ENCODE results near the gene NUP98. TPM values are rescaled to one million over a fixed set of nuclear protein-coding genes. Genes with fewer than 3 reads are reported as not detected.
"Not testable (repeated sequence)": the region's sequence is repeated elsewhere in the genome, so short reads cannot be mapped to it uniquely, and the experiment has no call there.

Gene NUP98
- total and polyA plus RNA-seq, 4 donors, result 16.3 to 78.6 (median 45.3) TPM

- H3K36me3 ChIP-seq (ENCODE audit: control insufficient read depth in 1 of 2, insufficient read depth in 2 of 2, low read length in 1 of 2); ATAC-seq (ENCODE audit: low FRiP score); intact Hi-C loops (cut with DNase I); H3K4me1 ChIP-seq (ENCODE audit: control insufficient read depth in 1 of 2, insufficient read depth in 2 of 2, low read length in 2 of 2); H3K4me3 ChIP-seq (ENCODE audit: low read length in 2 of 2); H3K9me3 ChIP-seq (ENCODE audit: control insufficient read depth, low read length); H3K27me3 ChIP-seq (ENCODE audit: control insufficient read depth in 1 of 2, insufficient read depth in 2 of 2, low read length in 1 of 2); H3K27ac ChIP-seq (ENCODE audit: low read depth in 1 of 2, low read length in 2 of 2): not testable (repeated sequence)
- 49 to 57% methylated on average over 11 of the region's 11 CpGs for WGBS, 2 donors
- DNase-seq, result peak in 1 of 2 donors; percentile 45
Measured at GRCh38 chr11:3643102-3643546, 154.2 kb downstream of the NUP98 start.

- Histone ChIP-seq H3K4me1 (ENCODE audit: control insufficient read depth in 1 of 2, insufficient read depth in 2 of 2, low read length in 2 of 2) (no peaks in the 10 kb centered on the region), H3K9me3 (ENCODE audit: control insufficient read depth, low read length) (no peaks in the 10 kb centered on the region), H3K36me3 (ENCODE audit: control insufficient read depth in 1 of 2, insufficient read depth in 2 of 2, low read length in 1 of 2) (no peaks in the 10 kb centered on the region), H3K4me3 (ENCODE audit: low read length in 2 of 2) (peak overlapping the region in 1 of 2 donors; percentile 22), H3K27me3 (ENCODE audit: control insufficient read depth in 1 of 2, insufficient read depth in 2 of 2, low read length in 1 of 2) (no peaks in the 10 kb centered on the region), H3K27ac (ENCODE audit: low read depth in 1 of 2, low read length in 2 of 2) (no peak overlapping the region)
- intact Hi-C loops (cut with DNase I), result no loop called here
- ATAC-seq (ENCODE audit: low FRiP score) (peak; percentile 91), DNase-seq (peak; percentile 77 to 90)
- WGBS, 2 donors, result 1 to 2% methylated on average over 47 to 55 of the region's 55 CpGs
Measured at GRCh38 chr11:3642071-3642951, 155.0 kb downstream of the NUP98 start.

DNA sequence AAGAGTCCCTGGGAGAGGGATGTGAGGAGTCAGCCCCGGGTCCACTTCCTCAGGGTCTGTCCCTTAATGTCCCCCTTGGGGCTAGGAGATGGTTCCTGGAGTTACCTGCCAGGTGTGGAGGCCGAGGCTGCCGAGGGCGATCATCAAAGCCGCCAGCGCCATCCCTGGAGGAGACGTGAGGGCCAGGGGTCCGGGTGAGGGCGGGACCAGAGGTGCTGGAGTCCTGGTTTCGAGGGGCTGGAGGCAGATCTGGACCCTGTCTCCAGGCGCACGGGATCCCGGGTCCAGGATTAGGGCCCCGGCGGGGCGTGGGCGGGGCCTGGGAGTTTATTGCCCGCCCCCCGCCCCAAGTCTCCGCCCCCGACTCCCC is 155.7 kb downstream of the NUP98 start, which contains the start of gene ART5:
TSS of gene ART5 (minus strand) at position 292 of the 370 bp plus-strand sequence. CDS start at position 162, 130 bp downstream.
- intact Hi-C loops (cut with DNase I), result no loop called here
- Histone ChIP-seq H3K4me1 (ENCODE audit: control insufficient read depth in 1 of 2, insufficient read depth in 2 of 2, low read length in 2 of 2) (no peaks in the 10 kb centered on the region), H3K9me3 (ENCODE audit: control insufficient read depth, low read length) (no peaks in the 10 kb centered on the region), H3K27ac (ENCODE audit: low read depth in 1 of 2, low read length in 2 of 2) (no peak within 1 kb of the TSS), H3K36me3 (ENCODE audit: control insufficient read depth in 1 of 2, insufficient read depth in 2 of 2, low read length in 1 of 2) (no peaks in the 10 kb centered on the region), H3K4me3 (ENCODE audit: low read length in 2 of 2) (peak within 1 kb of the TSS in 1 of 2 donors; percentile 22), H3K27me3 (ENCODE audit: control insufficient read depth in 1 of 2, insufficient read depth in 2 of 2, low read length in 1 of 2) (no peaks in the 10 kb centered on the region)
- ATAC-seq (ENCODE audit: low FRiP score) (no peak), DNase-seq (no peak)
- 10 to 11% methylated on average over 18 to 21 of the region's 21 CpGs for WGBS, 2 donors

- no peaks in the 10 kb centered on the region for H3K36me3 ChIP-seq (ENCODE audit: control insufficient read depth in 1 of 2, insufficient read depth in 2 of 2, low read length in 1 of 2)
- DNase-seq (no peak), ATAC-seq (ENCODE audit: low FRiP score) (no peak)
- 64 to 68% methylated on average over 8 of the region's 8 CpGs for WGBS, 2 donors
- H3K4me3 ChIP-seq (ENCODE audit: low read length in 2 of 2), result no peak overlapping the region
- no peaks in the 10 kb centered on the region for H3K4me1 ChIP-seq (ENCODE audit: control insufficient read depth in 1 of 2, insufficient read depth in 2 of 2, low read length in 2 of 2)
- intact Hi-C loops (cut with DNase I), result no loop called here
- no peaks in the 10 kb centered on the region for H3K27me3 ChIP-seq (ENCODE audit: control insufficient read depth in 1 of 2, insufficient read depth in 2 of 2, low read length in 1 of 2)
- H3K9me3 ChIP-seq (ENCODE audit: control insufficient read depth, low read length), result no peaks in the 10 kb centered on the region
- H3K27ac ChIP-seq (ENCODE audit: low read depth in 1 of 2, low read length in 2 of 2), result no peak overlapping the region
Measured at GRCh38 chr11:3641191-3641590, 156.2 kb downstream of the NUP98 start.

GRCh38 chr11:3639841-3640240 is 157.5 kb downstream of the NUP98 start:
- Histone ChIP-seq H3K4me1 (ENCODE audit: control insufficient read depth in 1 of 2, insufficient read depth in 2 of 2, low read length in 2 of 2) (no peaks in the 10 kb centered on the region), H3K36me3 (ENCODE audit: control insufficient read depth in 1 of 2, insufficient read depth in 2 of 2, low read length in 1 of 2) (no peaks in the 10 kb centered on the region), H3K27ac (ENCODE audit: low read depth in 1 of 2, low read length in 2 of 2) (no peak overlapping the region), H3K9me3 (ENCODE audit: control insufficient read depth, low read length) (no peaks in the 10 kb centered on the region), H3K4me3 (ENCODE audit: low read length in 2 of 2) (no peak overlapping the region), H3K27me3 (ENCODE audit: control insufficient read depth in 1 of 2, insufficient read depth in 2 of 2, low read length in 1 of 2) (no peaks in the 10 kb centered on the region)
- WGBS, 2 donors, result 95 to 96% methylated on average over 14 of the region's 14 CpGs
- DNase-seq, result peak in 1 of 2 donors; percentile 73
- intact Hi-C loops (cut with DNase I), result no loop called here
- ATAC-seq (ENCODE audit: low FRiP score), result no peak

DNA sequence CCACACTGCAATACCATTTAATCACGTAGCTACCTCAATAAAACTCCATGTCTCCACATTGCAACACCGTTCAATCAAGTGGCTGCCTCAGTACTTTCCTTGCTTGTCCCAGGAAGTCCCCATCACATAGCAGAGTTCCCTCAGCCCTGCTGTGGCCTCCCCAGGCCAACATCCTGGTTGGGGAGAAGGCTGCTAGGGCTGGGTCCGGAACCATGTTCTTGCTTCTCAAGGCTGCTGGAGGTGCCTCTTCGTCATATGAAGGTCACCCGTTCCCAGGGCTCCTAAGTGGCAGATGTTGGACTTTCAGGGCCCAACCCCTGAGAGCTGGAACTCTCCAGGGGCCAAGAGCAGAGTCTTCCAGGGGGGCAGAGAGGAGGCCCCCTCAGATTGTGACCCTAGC is 158.8 kb downstream of the NUP98 start:
- H3K4me1 ChIP-seq (ENCODE audit: control insufficient read depth in 1 of 2, insufficient read depth in 2 of 2, low read length in 2 of 2), result no peaks in the 10 kb centered on the region
- no peak overlapping the region for H3K4me3 ChIP-seq (ENCODE audit: low read length in 2 of 2)
- no peaks in the 10 kb centered on the region for H3K27me3 ChIP-seq (ENCODE audit: control insufficient read depth in 1 of 2, insufficient read depth in 2 of 2, low read length in 1 of 2)
- DNase-seq (peak in 1 of 2 donors; percentile 32), ATAC-seq (ENCODE audit: low FRiP score) (no peak)
- H3K9me3 ChIP-seq (ENCODE audit: control insufficient read depth, low read length), result no peaks in the 10 kb centered on the region
- H3K27ac ChIP-seq (ENCODE audit: low read depth in 1 of 2, low read length in 2 of 2), result no peak overlapping the region
- intact Hi-C loops (cut with DNase I), result no loop called here
- no peaks in the 10 kb centered on the region for H3K36me3 ChIP-seq (ENCODE audit: control insufficient read depth in 1 of 2, insufficient read depth in 2 of 2, low read length in 1 of 2)
- 89 to 91% methylated on average over 5 of the region's 5 CpGs for WGBS, 2 donors

- 84 to 86% methylated on average over 13 of the region's 13 CpGs for WGBS, 2 donors
- intact Hi-C loops (cut with DNase I), result no loop called here
- H3K9me3 ChIP-seq (ENCODE audit: control insufficient read depth, low read length), result no peaks in the 10 kb centered on the region
- no peaks in the 10 kb centered on the region for H3K36me3 ChIP-seq (ENCODE audit: control insufficient read depth in 1 of 2, insufficient read depth in 2 of 2, low read length in 1 of 2)
- no peaks in the 10 kb centered on the region for H3K27me3 ChIP-seq (ENCODE audit: control insufficient read depth in 1 of 2, insufficient read depth in 2 of 2, low read length in 1 of 2)
- no peaks in the 10 kb centered on the region for H3K4me1 ChIP-seq (ENCODE audit: control insufficient read depth in 1 of 2, insufficient read depth in 2 of 2, low read length in 2 of 2)
- H3K4me3 ChIP-seq (ENCODE audit: low read length in 2 of 2), result no peak overlapping the region
- DNase-seq (peak in 1 of 2 donors; percentile 54), ATAC-seq (ENCODE audit: low FRiP score) (no peak)
- no peak overlapping the region for H3K27ac ChIP-seq (ENCODE audit: low read depth in 1 of 2, low read length in 2 of 2)
Measured at GRCh38 chr11:3637201-3637600, 160.2 kb downstream of the NUP98 start.

GRCh38 chr11:3635641-3636375 is 161.5 kb downstream of the NUP98 start:
- Histone ChIP-seq H3K4me1 (ENCODE audit: control insufficient read depth in 1 of 2, insufficient read depth in 2 of 2, low read length in 2 of 2) (no peaks in the 10 kb centered on the region), H3K4me3 (ENCODE audit: low read length in 2 of 2) (no peak overlapping the region), H3K9me3 (ENCODE audit: control insufficient read depth, low read length) (no peaks in the 10 kb centered on the region), H3K27ac (ENCODE audit: low read depth in 1 of 2, low read length in 2 of 2) (no peak overlapping the region), H3K36me3 (ENCODE audit: control insufficient read depth in 1 of 2, insufficient read depth in 2 of 2, low read length in 1 of 2) (no peaks in the 10 kb centered on the region), H3K27me3 (ENCODE audit: control insufficient read depth in 1 of 2, insufficient read depth in 2 of 2, low read length in 1 of 2) (no peaks in the 10 kb centered on the region)
- ATAC-seq (ENCODE audit: low FRiP score), result no peak
- intact Hi-C loops (cut with DNase I), result no loop called here
- WGBS, 2 donors, result 93% methylated on average over 15 of the region's 15 CpGs
- peak in 1 of 2 donors; percentile 47 for DNase-seq

Measured in aorta (tissue), 5 donors.